KOPT-K1 (cell line): ENCODE measurements around the gene PHTF1.
"Not testable (repeated sequence)": the region's sequence is repeated elsewhere in the genome, so short reads cannot be mapped to it uniquely, and the experiment has no call there.

Experiments
- H3K27ac ChIP-seq: fragments of 200-600 bp; sonication (generic); 2 replicates; pipeline ENCODE4 v1.5.1; 2016; ENCODE audit warnings: antibody characterized with exemption, mild to moderate bottlenecking, low read depth, low read length; ENCODE audit not compliant: poor library complexity, severe bottlenecking
- H3K36me3 ChIP-seq: fragments of 200-600 bp; sonication (generic); 2 replicates; pipeline ENCODE4 v1.5.1; 2017; ENCODE audit warnings: antibody characterized with exemption, mild to moderate bottlenecking, low read length, moderate library complexity; ENCODE audit not compliant: insufficient read depth
- H3K9me3 ChIP-seq: fragments of 200-600 bp; sonication (generic); 2 replicates; pipeline ENCODE4 v1.5.1; 2017; ENCODE audit warnings: antibody characterized with exemption, low read length, mild to moderate bottlenecking; ENCODE audit not compliant: insufficient read depth, poor library complexity, severe bottlenecking

Gene PHTF1

DNA sequence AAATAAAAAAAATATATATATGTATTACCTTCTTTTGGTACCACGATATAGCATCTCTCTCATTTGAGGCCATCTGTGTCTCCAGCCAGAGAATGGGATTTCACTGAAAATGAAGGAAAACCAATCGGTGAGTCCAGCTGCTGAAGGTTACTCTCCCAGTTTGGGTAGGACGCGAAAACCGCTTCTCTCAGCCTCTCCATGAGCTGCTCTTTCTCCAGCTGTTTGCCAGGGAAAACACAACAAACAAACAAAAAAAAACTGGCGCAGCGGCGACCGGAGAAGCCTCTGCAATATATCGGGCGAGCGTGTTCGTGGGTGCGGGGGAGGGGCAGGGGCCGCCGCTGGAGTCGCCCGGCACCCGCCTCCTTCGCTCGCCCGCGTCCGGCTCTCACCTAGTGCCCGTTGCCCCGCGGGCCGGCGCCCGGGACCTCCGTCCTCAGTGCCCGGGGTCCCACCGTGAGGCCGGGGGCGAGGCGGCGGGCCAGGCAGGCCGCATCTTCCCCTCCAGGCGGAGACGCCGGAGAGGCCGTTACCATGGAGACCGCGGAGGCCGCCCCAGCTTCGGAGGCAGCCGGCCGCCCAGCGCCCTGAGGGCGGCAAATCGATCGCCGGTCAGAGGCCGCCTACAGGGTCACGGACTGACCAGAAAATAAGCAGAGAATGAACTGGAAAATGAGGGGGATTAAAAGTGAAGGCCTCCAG is 504 bp downstream of the PHTF1 start:
- H3K36me3 ChIP-seq = peaks cover 20% of the 10 kb centered on the region
- H3K27ac ChIP-seq = peak overlapping the region; percentile 54
- H3K9me3 ChIP-seq = no peaks in the 10 kb centered on the region

DNA sequence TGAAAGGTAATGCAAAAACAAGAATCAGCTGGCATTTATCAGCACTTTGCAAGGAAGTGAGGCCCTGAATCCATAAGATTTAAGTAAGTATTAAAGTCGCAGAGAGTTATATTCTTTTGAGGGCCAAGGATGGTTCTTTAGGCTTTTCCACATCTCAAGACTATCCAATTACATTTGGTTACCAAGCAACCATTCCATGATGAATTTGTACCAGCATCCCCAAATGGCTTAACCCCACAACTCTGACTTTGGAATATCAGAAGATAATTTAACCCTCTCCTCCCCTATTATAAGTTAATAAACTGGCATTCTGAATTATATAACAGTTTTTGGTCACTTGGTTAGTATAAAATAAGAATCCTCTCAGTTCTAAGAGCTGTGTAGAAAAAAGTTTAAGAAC is 2.8 kb downstream of the PHTF1 start:
- no peaks in the 10 kb centered on the region for H3K9me3 ChIP-seq
- peaks cover 6% of the 10 kb centered on the region; the same call in 1 of the 2 replicates for H3K36me3 ChIP-seq
- no peak overlapping the region for H3K27ac ChIP-seq

DNA sequence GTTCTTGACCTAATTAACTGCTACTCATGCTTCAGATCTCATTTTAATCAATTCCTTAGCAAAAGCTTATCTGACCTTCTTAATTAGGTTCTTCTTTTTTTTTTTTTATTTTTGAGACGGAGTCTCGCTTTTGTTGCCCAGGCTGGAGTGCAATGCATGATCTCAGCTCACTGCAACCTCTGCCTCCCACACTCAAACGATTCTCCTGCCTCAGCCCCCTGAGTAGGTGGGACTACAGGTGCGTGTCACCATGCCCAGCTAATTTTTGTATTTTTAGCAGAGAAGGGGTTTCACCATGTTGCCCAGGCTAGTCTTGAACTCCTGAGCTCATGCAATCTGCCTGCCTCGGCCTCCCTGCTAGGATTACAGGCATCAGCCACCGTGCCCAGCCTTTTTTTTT is 6.0 kb downstream of the PHTF1 start:
- not testable (repeated sequence) for H3K9me3 ChIP-seq, H3K27ac ChIP-seq, H3K36me3 ChIP-seq

DNA sequence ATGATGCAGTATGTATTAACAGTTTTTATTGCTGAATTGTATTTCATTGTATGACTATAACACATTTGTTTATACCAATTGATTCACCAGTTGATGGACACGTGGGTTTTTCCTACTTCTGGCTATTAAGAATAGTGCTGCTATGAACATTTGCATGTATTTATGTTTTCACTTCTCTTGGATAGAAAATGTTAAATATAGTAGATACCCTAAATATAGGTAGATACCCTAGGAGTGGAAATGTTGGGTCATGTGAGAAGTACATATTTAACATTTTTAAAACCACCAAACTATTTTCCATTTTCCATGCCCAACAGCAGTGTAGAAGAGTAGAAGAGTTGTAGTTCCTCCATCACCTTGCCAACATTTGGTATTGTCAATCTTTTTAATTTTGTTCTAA is 7.8 kb downstream of the PHTF1 start:
- Histone ChIP-seq H3K36me3 (no peaks in the 10 kb centered on the region), H3K27ac (no peak overlapping the region), H3K9me3 (no peaks in the 10 kb centered on the region)

DNA sequence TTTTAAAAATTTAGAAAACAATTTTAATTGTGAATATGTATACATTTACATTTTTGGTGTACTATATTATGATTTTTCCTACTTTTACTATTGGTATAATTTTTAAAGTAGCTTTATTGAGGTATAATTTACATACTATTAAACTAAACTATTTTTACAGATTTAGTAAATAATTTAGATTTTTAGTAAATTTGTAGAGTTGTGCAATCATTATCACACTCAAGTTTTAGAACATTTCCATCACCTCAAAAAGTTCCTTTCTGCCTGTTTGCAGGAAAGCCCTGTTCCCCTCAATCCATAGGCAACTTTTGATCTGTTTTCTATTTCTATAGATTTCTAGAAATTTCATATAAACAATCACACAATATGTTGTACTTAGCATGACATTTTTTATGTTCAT is 8.2 kb downstream of the PHTF1 start:
- H3K36me3 ChIP-seq = no peaks in the 10 kb centered on the region
- no peaks in the 10 kb centered on the region for H3K9me3 ChIP-seq
- no peak overlapping the region for H3K27ac ChIP-seq

DNA sequence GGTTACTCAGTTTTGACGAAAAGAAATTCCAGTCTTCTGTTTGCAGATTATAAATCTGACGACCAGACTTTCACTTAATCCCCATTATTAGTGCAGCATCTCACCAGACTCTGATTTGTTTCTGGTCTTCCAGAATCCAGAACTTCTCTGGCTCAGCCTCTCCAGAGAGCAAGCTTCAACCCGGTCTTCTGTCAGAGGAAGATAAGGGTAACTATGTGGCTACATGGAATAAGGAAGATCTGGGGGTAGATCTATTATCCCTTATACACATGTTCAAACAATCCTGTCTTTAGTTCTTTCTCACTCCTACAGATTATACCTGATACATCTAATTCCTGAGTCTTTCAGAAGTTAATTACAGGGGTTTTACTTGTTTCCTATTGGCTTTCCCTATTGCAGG is 9.9 kb downstream of the PHTF1 start:
- Histone ChIP-seq H3K9me3 (no peaks in the 10 kb centered on the region), H3K36me3 (no peaks in the 10 kb centered on the region), H3K27ac (no peak overlapping the region)

DNA sequence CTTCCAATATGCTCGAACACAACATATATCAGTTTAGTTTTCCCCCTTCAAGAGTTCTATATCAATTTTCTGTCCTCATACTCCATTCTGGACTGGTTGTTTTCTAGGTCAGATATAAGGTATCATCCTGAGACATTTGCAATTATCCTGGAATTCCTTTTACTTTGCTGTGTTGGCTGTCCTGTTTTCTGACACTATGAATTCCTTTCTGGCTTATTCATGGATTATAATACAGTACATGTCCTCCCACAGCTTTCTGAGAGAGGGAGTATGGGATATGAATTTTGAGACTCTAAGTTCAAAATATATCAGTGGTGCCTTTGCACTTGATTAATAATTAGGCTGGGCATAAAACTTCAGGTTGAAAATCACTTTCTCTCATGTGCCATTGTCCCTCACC is 11.9 kb downstream of the PHTF1 start:
- no peaks in the 10 kb centered on the region for H3K36me3 ChIP-seq
- H3K27ac ChIP-seq = no peak overlapping the region
- no peaks in the 10 kb centered on the region for H3K9me3 ChIP-seq

DNA sequence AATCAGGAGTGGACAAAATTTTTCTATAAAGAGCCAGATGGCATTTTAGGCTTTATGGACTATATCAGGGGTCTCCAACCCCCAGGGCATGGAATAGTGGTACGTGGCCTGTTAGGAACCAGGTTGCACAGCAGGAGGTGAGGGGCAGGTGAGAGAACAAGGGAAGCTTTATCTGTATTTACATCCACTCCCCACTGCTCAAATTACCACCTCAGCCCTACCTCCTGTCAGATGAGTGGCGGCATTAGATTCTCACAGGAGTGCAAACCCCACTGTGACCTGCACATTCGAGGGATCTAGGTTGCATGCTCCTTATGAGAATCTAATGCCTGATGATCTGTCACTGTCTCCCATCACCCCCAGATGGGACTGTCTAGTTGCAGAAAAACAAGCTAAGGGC is 13.9 kb downstream of the PHTF1 start:
- no peaks in the 10 kb centered on the region for H3K9me3 ChIP-seq
- H3K36me3 ChIP-seq = no peaks in the 10 kb centered on the region
- no peak overlapping the region for H3K27ac ChIP-seq

DNA sequence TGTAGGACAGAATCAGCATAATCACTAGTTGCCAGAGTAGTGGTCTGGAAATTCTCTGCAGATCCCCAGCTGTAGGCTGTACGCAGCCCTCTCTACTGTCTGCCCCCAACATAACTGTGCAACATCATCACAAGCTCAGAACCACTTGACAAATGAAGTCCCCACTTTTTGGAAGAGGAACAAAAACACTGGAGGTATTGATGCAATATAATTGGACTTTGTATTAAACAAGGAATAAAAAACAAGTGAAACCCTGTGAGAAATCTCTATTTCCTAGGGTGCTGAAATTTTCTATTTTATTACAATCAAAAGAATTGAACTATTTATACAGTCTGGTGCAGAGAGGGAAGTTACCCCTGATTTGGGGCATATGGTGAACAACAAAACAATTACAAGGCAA is 15.2 kb downstream of the PHTF1 start:
- no peak overlapping the region for H3K27ac ChIP-seq
- no peaks in the 10 kb centered on the region for H3K9me3 ChIP-seq
- no peaks in the 10 kb centered on the region for H3K36me3 ChIP-seq

DNA sequence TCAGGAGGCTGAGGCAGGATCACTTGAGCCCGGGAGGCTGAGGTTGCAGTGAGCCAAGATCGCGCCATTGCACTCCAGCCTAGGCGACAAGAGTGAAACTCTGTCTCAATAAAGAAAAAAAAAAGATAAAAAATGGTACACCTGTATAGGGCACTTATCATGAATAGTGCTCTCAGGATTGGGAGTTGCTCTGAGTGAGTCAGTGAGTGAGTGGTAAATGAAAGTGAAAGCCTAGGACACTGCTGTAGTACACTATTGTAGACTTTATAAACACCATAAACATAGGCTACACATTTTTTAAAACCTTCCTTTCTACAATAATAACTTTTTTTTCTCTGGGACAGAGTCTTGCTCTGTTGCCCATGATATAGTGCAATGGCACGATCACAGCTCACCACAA is 16.8 kb downstream of the PHTF1 start:
- H3K36me3 ChIP-seq = no peaks in the 10 kb centered on the region
- no peaks in the 10 kb centered on the region for H3K9me3 ChIP-seq
- no peak overlapping the region for H3K27ac ChIP-seq

DNA sequence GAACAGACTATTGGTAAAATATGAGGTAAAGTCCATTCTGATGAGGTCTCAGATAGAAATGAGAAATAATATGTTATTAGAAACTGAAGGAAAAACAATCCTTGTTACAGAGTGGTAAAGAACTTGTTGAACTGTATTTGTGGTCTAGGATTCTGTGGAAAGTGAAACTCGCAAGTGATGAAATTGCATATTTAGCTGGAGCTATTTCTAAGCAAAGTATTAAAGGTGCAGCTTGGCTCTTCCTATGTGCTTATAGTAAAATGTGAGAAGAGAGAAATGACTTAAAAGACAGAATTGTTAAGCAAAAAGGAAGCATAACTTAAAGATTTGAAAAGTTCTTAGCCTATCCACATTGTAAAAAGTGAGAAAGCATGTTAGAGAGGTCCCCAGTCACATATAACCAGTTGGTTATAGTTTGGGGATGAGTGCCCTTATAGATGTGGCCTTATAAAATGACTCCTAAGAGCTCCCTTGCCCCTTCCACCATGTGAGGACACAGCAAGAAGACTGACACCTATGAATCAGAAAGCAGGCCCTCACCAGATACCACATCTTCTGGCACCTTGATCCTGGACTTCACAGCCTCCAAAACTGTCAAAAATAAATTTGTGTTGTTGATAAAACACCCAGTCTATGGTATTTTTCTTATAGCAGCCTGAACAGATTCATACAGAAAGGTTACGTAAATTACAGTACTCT is 24.8 kb downstream of the PHTF1 start:
- H3K9me3 ChIP-seq = no peaks in the 10 kb centered on the region
- no peak overlapping the region for H3K27ac ChIP-seq
- H3K36me3 ChIP-seq = no peaks in the 10 kb centered on the region

DNA sequence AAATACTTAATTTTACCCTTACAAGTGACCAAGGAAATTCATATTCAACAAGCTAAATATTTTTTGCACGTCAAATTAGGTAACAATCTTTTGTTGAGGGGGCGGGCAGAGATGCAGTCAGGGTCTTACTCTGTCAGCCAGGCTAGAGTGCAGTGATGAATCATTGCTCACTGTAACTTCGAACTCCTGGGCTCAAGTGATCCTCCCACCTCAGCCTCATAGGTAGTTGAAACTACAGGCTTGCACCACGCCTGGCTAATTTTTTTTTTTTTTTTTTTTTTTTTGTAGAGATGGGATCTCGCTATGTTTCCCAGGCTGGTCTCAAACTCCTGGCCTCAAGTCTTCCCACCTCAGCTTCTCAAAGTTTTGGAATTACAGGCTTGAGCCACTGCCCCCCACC is 26.5 kb downstream of the PHTF1 start:
- H3K27ac ChIP-seq = no peak overlapping the region
- H3K9me3 ChIP-seq = no peaks in the 10 kb centered on the region
- H3K36me3 ChIP-seq = no peaks in the 10 kb centered on the region

DNA sequence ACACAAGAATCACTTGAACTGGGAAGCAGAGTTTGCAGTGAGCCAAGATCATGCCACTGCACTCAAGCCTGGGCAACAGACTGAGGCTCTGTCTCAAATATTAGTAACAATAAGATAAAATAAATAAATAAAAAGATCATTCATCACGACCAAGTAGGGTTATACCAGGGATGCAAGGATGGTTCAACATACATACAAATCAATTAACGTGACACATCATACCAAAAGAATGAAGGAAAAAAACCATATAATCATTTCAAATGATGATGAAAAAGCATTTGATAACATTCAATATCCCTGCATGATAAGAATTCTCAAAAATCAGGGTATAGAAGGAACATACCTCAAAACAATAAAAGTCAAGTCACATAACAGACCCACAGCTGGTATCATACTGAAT is 38.3 kb downstream of the PHTF1 start:
- no peak overlapping the region for H3K27ac ChIP-seq
- no peaks in the 10 kb centered on the region for H3K36me3 ChIP-seq
- peaks cover 38% of the 10 kb centered on the region for H3K9me3 ChIP-seq

DNA sequence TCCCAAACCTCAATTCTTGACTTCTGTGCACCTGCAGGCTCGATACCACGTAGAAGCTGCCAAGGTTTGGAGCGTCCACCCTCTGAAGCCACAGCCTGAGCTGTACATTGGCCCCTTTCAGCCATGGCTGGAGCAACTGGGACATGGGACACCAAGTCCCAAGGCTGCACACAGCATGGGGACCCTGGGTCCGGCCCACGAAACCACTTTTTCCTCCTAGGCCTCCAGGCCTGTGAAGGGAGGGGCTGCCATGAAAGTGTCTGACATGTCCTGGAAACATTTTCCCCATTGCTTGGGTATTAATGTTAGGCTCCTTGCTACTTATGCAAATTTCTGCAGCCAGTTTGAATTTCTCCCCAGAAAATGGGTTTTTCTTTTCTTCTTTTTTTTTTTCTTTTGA is 40.7 kb downstream of the PHTF1 start:
- not testable (repeated sequence) for H3K27ac ChIP-seq, H3K36me3 ChIP-seq
- peaks cover 38% of the 10 kb centered on the region for H3K9me3 ChIP-seq

DNA sequence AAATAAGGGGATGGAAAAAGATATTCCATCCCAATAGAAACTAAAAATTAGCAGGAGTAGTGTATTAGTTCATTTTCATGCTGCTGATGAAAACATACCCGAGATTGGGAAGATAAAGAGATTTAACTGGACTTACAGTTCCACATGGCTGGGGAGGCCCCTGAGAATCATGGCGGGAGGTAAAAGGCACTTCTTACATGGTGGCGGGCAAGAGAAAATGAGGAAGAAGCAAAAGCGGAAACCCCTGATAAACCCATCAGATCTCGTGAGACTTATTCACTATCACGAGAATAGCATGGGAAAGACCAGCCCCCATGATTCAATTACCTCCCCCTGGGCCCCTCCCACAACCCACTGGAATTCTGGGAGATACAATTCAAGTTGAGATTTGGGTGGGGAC is 41.8 kb downstream of the PHTF1 start:
- H3K9me3 ChIP-seq = peaks cover 38% of the 10 kb centered on the region
- not testable (repeated sequence) for H3K27ac ChIP-seq, H3K36me3 ChIP-seq

DNA sequence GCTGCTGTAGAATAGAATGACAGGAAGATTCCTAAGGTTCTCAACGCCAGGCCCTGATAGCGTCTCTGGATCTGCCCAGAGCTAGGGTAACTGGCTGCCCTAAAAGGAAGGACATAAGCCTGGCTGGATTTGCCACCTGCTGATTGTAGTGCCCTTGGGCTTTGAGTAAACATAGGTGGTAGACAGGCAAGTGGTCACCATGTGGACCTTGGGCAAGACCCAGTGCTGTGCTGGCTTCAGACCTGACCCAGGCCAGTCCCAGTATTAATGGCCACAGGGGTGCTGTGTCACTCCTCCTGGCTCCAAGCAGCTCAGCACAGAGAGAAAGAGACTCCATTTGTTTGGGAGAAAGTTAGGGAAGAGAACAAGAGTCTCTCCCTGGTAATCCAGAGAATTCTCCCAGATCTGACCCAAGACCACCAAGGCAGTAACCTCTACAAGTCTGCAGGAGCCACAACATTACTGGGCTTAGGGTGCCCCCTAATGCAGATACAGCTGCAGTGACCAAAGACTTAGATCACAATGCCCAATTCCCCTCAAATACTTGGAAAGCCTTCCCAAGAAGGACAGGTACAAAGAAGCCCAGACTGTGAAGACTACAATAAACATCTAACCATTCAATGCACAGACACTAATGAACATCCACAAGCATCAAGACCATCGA is 44.5 kb downstream of the PHTF1 start:
- Histone ChIP-seq H3K36me3 (no peaks in the 10 kb centered on the region), H3K27ac (no peak overlapping the region), H3K9me3 (peaks cover 27% of the 10 kb centered on the region)
